Stimulated activated naive CD8-positive, alpha-beta T cell treated with anti-CD3 and anti-CD28 coated beads, Interleukin-15, Interleukin-2, amounts not matched to agents 100 ng/mL and 50 ng/mL, for 24 hours (primary cell): Measurements from ENCODE around the gene CCDC190.

Experiments used
- H3K27ac Mint-ChIP-seq: one replicate; pipeline ENCODE4 v1.8.0; 2021; ENCODE audit warnings: mild to moderate bottlenecking, mixed read lengths
- H3K27me3 Mint-ChIP-seq: one replicate; pipeline ENCODE4 v1.8.0; 2021; ENCODE audit warnings: mixed read lengths
- H3K36me3 Mint-ChIP-seq: one replicate; pipeline ENCODE4 v1.8.0; 2021; ENCODE audit warnings: low read depth, mixed read lengths
- H3K4me1 Mint-ChIP-seq: one replicate; pipeline ENCODE4 v1.8.0; 2021; ENCODE audit warnings: low read depth, mixed read lengths
- H3K4me3 Mint-ChIP-seq: one replicate; pipeline ENCODE4 v1.8.0; 2021; ENCODE audit warnings: mild to moderate bottlenecking, mixed read lengths
- H3K9me3 Mint-ChIP-seq: one replicate; pipeline ENCODE4 v1.8.0; 2021; ENCODE audit warnings: mixed read lengths

Gene CCDC190

GRCh38 chr1:162857850-162858249, 3.1 kb downstream of the CCDC190 start:
- Mint-ChIP-seq H3K36me3 (no peaks in the 10 kb centered on the region), H3K4me1 (no peaks in the 10 kb centered on the region), H3K9me3 (no peaks in the 10 kb centered on the region), H3K4me3 (no peak overlapping the region), H3K27me3 (peaks cover 12% of the 10 kb centered on the region), H3K27ac (no peak overlapping the region)

- H3K36me3 Mint-ChIP-seq, result no peaks in the 10 kb centered on the region
- no peaks in the 10 kb centered on the region for H3K9me3 Mint-ChIP-seq
- no peak overlapping the region for H3K27ac Mint-ChIP-seq
- no peaks in the 10 kb centered on the region for H3K4me1 Mint-ChIP-seq
- no peak overlapping the region for H3K4me3 Mint-ChIP-seq
- H3K27me3 Mint-ChIP-seq, result peaks cover 6% of the 10 kb centered on the region
These were observed 4.7 kb downstream of the CCDC190 start for GRCh38 chr1:162856260-162856659.

- Mint-ChIP-seq H3K4me1 (no peaks in the 10 kb centered on the region), H3K27ac (no peak overlapping the region), H3K4me3 (no peak overlapping the region), H3K27me3 (peaks cover 9% of the 10 kb centered on the region), H3K9me3 (no peaks in the 10 kb centered on the region), H3K36me3 (no peaks in the 10 kb centered on the region)
These were observed 5.4 kb downstream of the CCDC190 start for GRCh38 chr1:162855461-162856150.

GRCh38 chr1:162854245-162854882, 6.6 kb downstream of the CCDC190 start:
- H3K27ac Mint-ChIP-seq, result no peak overlapping the region
- H3K27me3 Mint-ChIP-seq, result peaks cover 9% of the 10 kb centered on the region
- H3K4me3 Mint-ChIP-seq, result no peak overlapping the region
- H3K9me3 Mint-ChIP-seq, result no peaks in the 10 kb centered on the region
- H3K4me1 Mint-ChIP-seq, result no peaks in the 10 kb centered on the region
- no peaks in the 10 kb centered on the region for H3K36me3 Mint-ChIP-seq

DNA sequence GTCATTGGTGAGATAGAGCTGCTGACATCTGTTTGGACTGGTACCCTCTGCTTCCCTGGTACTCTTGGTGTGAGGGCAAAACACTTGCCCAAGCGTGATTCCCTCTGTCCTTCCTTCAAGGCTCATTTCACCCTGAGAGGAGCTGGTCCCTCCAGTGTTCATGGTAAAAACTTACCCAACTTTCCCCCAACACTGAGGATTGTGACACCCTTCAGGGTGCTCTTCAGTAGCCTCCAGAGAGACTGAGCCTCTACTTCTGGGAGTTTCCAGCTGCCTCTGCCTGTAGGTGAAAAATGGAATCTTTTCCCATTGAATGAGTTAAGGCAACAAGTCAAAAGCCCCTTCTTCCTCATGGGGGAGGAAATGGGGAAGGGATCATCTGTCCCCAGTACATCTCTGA, 9.6 kb downstream of the CCDC190 start:
- no peak overlapping the region for H3K4me3 Mint-ChIP-seq
- H3K36me3 Mint-ChIP-seq, result no peaks in the 10 kb centered on the region
- no peaks in the 10 kb centered on the region for H3K9me3 Mint-ChIP-seq
- H3K4me1 Mint-ChIP-seq, result no peaks in the 10 kb centered on the region
- no peak overlapping the region for H3K27ac Mint-ChIP-seq
- peaks cover 9% of the 10 kb centered on the region for H3K27me3 Mint-ChIP-seq

DNA sequence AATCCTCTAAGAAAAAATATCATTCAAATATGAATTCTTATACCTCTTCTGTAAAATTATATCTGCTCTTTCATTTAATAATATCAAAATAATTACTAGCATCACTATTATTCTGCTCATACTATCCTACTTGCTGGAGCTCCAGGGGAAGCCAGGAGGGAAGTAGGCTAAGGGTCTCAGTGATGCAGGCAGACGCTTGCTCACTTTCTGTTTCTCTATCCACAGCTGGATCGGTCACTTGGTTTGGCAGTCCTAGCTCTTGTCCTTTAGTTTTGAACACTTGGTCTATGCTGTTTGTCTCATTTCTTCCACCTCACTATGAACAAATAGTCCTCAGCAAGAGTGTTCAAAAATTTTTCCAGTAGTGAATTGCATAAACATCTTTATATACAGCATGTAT, 11.3 kb downstream of the CCDC190 start:
- Mint-ChIP-seq H3K4me3 (no peak overlapping the region), H3K4me1 (no peaks in the 10 kb centered on the region), H3K36me3 (no peaks in the 10 kb centered on the region), H3K27ac (no peak overlapping the region), H3K27me3 (peaks cover 9% of the 10 kb centered on the region), H3K9me3 (no peaks in the 10 kb centered on the region)

DNA sequence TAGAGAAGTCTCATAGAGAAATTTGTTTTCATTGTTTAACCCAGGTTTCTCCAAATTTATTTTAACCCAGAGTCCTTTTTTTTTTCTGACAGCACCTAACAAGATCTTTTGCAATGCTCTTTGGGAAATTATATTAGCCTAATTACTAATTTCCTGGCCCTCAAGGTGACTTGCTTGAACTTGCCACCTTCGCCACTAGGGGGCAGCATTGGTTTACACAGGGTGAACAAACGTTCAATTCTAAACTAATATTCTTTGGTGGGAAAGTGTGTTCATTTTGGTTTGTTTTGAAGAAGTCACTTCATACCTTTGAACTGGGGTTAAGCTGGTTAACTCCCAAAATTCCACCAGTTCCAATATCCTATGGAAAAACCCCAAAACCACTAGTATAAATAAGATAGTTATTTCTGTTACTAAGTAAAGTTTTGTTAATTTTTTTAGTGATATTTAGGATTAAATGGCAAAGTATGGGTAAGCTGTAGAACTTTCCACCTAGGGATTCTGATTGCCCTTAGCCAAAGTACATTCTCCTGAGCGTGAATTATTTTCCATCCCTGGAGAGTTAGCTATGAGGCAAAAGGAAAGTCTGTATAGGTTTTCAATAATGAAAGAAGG, 13.0 kb downstream of the CCDC190 start:
- H3K4me1 Mint-ChIP-seq, result no peaks in the 10 kb centered on the region
- peaks cover 14% of the 10 kb centered on the region for H3K27me3 Mint-ChIP-seq
- H3K27ac Mint-ChIP-seq, result no peak overlapping the region
- H3K4me3 Mint-ChIP-seq, result no peak overlapping the region
- no peaks in the 10 kb centered on the region for H3K9me3 Mint-ChIP-seq
- no peaks in the 10 kb centered on the region for H3K36me3 Mint-ChIP-seq

DNA sequence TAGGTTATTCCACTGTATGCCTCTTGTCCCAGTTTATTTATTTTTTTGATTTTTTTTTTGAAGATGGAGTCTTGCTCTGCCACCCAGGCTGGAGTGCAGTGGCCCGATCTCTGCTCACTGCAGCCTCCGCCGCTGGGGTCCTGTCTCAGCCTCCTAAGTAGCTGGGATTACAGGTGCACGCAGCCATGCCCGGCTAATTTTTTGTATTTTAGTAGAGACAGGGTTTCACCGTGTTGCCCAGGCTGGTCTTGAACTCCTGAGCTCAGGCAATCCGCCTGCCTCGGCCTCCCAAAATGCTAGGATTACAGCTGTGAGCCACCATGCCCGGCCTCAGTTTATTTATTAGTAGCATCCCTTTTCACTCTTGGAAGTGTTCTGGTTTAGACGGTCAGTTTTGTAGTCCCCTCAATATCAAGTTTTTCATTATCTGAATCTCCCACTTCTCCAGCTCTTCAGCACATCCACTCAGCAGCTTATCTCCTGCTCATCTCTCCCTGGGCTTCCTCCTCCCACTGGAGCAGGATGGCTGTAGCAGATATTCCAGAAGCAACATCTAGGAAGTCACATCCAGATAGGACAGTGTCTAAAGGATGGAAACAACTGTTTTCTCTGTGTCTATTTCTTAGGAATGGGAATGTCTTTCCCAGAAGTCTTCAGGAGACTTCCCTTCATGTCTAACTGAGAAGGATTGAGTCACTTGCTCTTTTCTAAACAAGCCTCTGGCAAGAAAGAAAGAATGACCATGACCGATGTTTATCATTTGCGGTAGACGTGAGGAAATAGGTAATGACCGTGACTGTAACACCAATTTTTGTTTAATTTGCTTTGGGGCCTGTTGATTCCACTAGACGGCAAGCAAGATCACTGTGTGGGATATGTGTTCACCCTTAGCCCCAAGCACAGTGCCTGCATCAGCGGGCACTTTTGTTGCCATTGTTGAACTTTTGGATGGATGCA, 14.4 kb downstream of the CCDC190 start:
- Mint-ChIP-seq H3K4me3 (no peak overlapping the region), H3K27me3 (peaks cover 16% of the 10 kb centered on the region), H3K36me3 (no peaks in the 10 kb centered on the region), H3K9me3 (no peaks in the 10 kb centered on the region), H3K27ac (no peak overlapping the region), H3K4me1 (no peaks in the 10 kb centered on the region)

- H3K4me1 Mint-ChIP-seq, result no peaks in the 10 kb centered on the region
- H3K27ac Mint-ChIP-seq, result no peak overlapping the region
- no peak overlapping the region for H3K4me3 Mint-ChIP-seq
- H3K9me3 Mint-ChIP-seq, result peaks cover 4% of the 10 kb centered on the region
- H3K27me3 Mint-ChIP-seq, result peaks cover 14% of the 10 kb centered on the region
- no peaks in the 10 kb centered on the region for H3K36me3 Mint-ChIP-seq
These were observed 16.8 kb downstream of the CCDC190 start for GRCh38 chr1:162844153-162844552.

DNA sequence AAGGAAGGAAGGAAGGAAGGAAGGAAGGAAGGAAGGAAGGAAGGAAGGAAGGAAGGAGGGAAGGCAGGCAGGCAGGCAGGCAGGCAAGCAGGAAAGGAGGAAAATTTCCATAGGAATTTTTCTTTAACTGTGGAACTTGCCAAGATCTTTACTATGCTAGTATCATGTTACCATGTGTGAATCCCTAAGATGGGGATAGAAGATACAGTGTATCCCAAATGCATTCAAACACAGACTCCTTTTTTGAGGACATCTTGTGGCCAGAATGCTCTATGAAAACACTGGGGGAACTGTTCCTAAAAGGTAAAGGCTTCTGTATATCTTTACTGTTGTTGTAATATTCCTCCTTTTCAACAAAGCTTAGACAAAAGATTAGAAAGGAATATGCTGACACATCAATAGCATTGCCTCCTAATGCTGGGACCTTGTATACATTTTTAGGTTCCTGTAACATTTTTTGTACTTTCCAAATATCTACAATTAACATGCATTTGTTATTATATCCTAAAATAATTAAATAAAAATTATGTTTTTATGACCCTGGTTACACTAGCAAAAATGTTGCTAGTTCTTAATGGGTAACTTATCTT, 20.6 kb downstream of the CCDC190 start:
- Mint-ChIP-seq H3K27me3 (peaks cover 18% of the 10 kb centered on the region), H3K36me3 (no peaks in the 10 kb centered on the region), H3K4me3 (no peak overlapping the region), H3K4me1 (peaks cover 6% of the 10 kb centered on the region), H3K27ac (no peak overlapping the region), H3K9me3 (peaks cover 11% of the 10 kb centered on the region)

DNA sequence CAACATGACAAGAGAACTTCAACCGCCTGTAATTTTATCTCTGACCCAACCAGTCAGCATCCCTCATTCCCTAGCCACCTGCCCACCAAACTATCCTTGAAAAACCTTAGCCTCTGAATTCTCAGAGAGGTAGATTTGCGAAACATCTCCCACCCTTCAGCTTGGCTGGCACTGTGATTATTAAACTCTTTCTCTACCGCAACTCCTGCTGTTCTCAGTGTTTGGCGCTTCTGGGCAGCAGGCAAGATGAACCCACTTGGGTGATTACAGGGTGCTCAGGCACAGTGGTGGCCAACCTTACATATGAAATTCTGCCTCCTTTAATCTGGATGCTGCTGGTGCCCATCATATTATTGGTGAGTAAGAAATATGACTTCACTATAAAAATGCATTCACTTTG, 22.1 kb downstream of the CCDC190 start:
- Mint-ChIP-seq H3K4me3 (no peak overlapping the region), H3K4me1 (peaks cover 15% of the 10 kb centered on the region)

GRCh38 chr1:162835157-162835899, 25.6 kb downstream of the CCDC190 start:
- peaks cover 26% of the 10 kb centered on the region for H3K27me3 Mint-ChIP-seq
- no peak overlapping the region for H3K4me3 Mint-ChIP-seq
- peak overlapping the region; percentile 59 for H3K27ac Mint-ChIP-seq
- H3K4me1 Mint-ChIP-seq, result peaks cover 15% of the 10 kb centered on the region
- H3K9me3 Mint-ChIP-seq, result peaks cover 14% of the 10 kb centered on the region
- no peaks in the 10 kb centered on the region for H3K36me3 Mint-ChIP-seq

More for the DNA sequence above, 22.1 kb downstream of the CCDC190 start:
- H3K27ac Mint-ChIP-seq, result no peak overlapping the region
- peaks cover 14% of the 10 kb centered on the region for H3K9me3 Mint-ChIP-seq
- no peaks in the 10 kb centered on the region for H3K36me3 Mint-ChIP-seq
- peaks cover 23% of the 10 kb centered on the region for H3K27me3 Mint-ChIP-seq

DNA sequence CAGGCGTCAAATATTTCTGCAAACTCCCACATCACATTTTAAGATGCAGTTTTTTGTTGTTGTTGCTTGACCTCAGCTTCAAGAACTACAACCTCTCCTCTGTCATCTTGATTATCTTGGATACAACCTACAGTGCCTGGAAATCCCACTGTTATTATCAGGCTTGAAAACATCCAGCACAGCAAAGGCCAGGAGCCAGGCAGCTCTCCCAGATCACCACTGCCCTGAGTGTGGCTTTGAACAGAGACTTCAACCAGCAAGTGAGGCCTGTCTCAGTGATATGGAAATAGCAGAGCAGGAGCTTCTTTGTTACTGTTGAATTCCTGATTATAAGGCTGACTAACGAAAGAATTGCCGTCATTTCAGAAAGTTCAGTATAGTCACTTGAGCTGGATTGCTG, 28.5 kb downstream of the CCDC190 start:
- Mint-ChIP-seq H3K4me3 (no peak overlapping the region), H3K27me3 (peaks cover 25% of the 10 kb centered on the region), H3K4me1 (peaks cover 15% of the 10 kb centered on the region), H3K36me3 (no peaks in the 10 kb centered on the region), H3K9me3 (peaks cover 3% of the 10 kb centered on the region), H3K27ac (no peak overlapping the region)

GRCh38 chr1:162829268-162829667, 31.7 kb downstream of the CCDC190 start:
- Mint-ChIP-seq H3K4me3 (no peak overlapping the region), H3K36me3 (no peaks in the 10 kb centered on the region), H3K27ac (no peak overlapping the region), H3K27me3 (peaks cover 47% of the 10 kb centered on the region), H3K4me1 (no peaks in the 10 kb centered on the region), H3K9me3 (peaks cover 4% of the 10 kb centered on the region)
